Measurements from ENCODE around the gene ZNF536.

- TF ChIP-seq POLR2A (IDR thresholded peaks at IDR 0.05) (no peak), CTCF (IDR thresholded peaks at IDR 0.05) (no peak)
Observed at GRCh38 chr19:30333291-30334065, 38.7 kb upstream of the ZNF536 start.

Measured in ovary (tissue), 3 donors.